Stomach smooth muscle (tissue), 2 donors: ENCODE data around the gene PROSER2.

Source experiments
- H3K27ac ChIP-seq: one replicate; pipeline ENCODE4 v1.7.0; 2013; ENCODE audit warnings: mild to moderate bottlenecking, low read length, inconsistent platforms
- H3K27me3 ChIP-seq, 2 donors: one replicate each; pipeline ENCODE4 v1.7.0; 2013; ENCODE audit warnings: low read length in 2 of 2; ENCODE audit not compliant: insufficient read depth in 2 of 2, control insufficient read depth in 1 of 2
- H3K36me3 ChIP-seq, 2 donors: one replicate each; pipeline ENCODE4 v1.7.0; 2013; ENCODE audit warnings: low read length in 2 of 2; ENCODE audit not compliant: control insufficient read depth in 2 of 2, insufficient read depth in 2 of 2
- H3K4me1 ChIP-seq: one replicate; pipeline ENCODE4 v1.7.0; 2013; ENCODE audit warnings: low read length; ENCODE audit not compliant: control insufficient read depth, insufficient read depth
- H3K4me3 ChIP-seq, 2 donors: one replicate each; pipeline ENCODE4 v1.7.0; 2013; ENCODE audit warnings: low read length in 2 of 2
- H3K9ac ChIP-seq, 2 donors: one replicate each; pipeline ENCODE4 v1.7.0; 2013; ENCODE audit warnings: low read length in 2 of 2, mild to moderate bottlenecking in 1 of 2
- H3K9me3 ChIP-seq, 2 donors: one replicate each; pipeline ENCODE4 v1.7.0; 2013; ENCODE audit warnings: low read length in 2 of 2; ENCODE audit not compliant: control insufficient read depth in 2 of 2
- donor health status: healthy.
- donor health status: Pancreatic carcinoma.

The PROSER2 gene

GRCh38 chr10:11869219-11869618, 46.1 kb downstream of the PROSER2 start:
- Histone ChIP-seq H3K4me1 (peaks cover 3% of the 10 kb centered on the region), H3K9ac (no peak overlapping the region), H3K4me3 (no peak overlapping the region), H3K36me3 (no peaks in the 10 kb centered on the region), H3K27ac (no peak overlapping the region), H3K27me3 (peaks cover 8 to 9% of the 10 kb centered on the region in 2 donors), H3K9me3 (no peaks in the 10 kb centered on the region)

- H3K27ac ChIP-seq = no peak overlapping the region
- no peaks in the 10 kb centered on the region for H3K36me3 ChIP-seq
- H3K9ac ChIP-seq = no peak overlapping the region
- no peaks in the 10 kb centered on the region for H3K9me3 ChIP-seq
- peaks cover 8 to 9% of the 10 kb centered on the region in 2 donors for H3K27me3 ChIP-seq
- peaks cover 6% of the 10 kb centered on the region for H3K4me1 ChIP-seq
- peak overlapping the region in 1 of 2 donors; percentile 29 for H3K4me3 ChIP-seq
Observed at GRCh38 chr10:11869743-11870460, 46.7 kb downstream of the PROSER2 start.

GRCh38 chr10:11870461-11870780, 47.3 kb downstream of the PROSER2 start:
- H3K9ac ChIP-seq = no peak overlapping the region
- H3K27ac ChIP-seq = no peak overlapping the region
- peaks cover 8 to 9% of the 10 kb centered on the region in 2 donors for H3K27me3 ChIP-seq
- peaks cover 9% of the 10 kb centered on the region for H3K4me1 ChIP-seq
- no peaks in the 10 kb centered on the region for H3K36me3 ChIP-seq
- no peaks in the 10 kb centered on the region for H3K9me3 ChIP-seq
- peak overlapping the region in 1 of 2 donors; percentile 8 for H3K4me3 ChIP-seq

GRCh38 chr10:11870900-11871400, 47.8 kb downstream of the PROSER2 start:
- H3K4me3 ChIP-seq = no peak overlapping the region
- no peak overlapping the region for H3K9ac ChIP-seq
- peaks cover 8 to 9% of the 10 kb centered on the region in 2 donors for H3K27me3 ChIP-seq
- peaks cover 13% of the 10 kb centered on the region for H3K4me1 ChIP-seq
- H3K27ac ChIP-seq = no peak overlapping the region
- no peaks in the 10 kb centered on the region for H3K36me3 ChIP-seq
- H3K9me3 ChIP-seq = no peaks in the 10 kb centered on the region

- Histone ChIP-seq H3K27me3 (peaks cover 6 to 9% of the 10 kb centered on the region in 2 donors), H3K4me1 (peaks cover 15% of the 10 kb centered on the region), H3K9me3 (no peaks in the 10 kb centered on the region), H3K4me3 (no peak overlapping the region), H3K27ac (no peak overlapping the region), H3K36me3 (no peaks in the 10 kb centered on the region), H3K9ac (no peak overlapping the region)
Observed at GRCh38 chr10:11871466-11871865, 48.3 kb downstream of the PROSER2 start.

GRCh38 chr10:11874568-11875493, 51.7 kb downstream of the PROSER2 start:
- Histone ChIP-seq H3K4me1 (peaks cover 12% of the 10 kb centered on the region), H3K4me3 (no peak overlapping the region), H3K36me3 (no peaks in the 10 kb centered on the region), H3K27ac (no peak overlapping the region), H3K9ac (no peak overlapping the region), H3K27me3 (no peaks in the 10 kb centered on the region), H3K9me3 (no peaks in the 10 kb centered on the region)

GRCh38 chr10:11875494-11876281, 52.5 kb downstream of the PROSER2 start:
- H3K27ac ChIP-seq = no peak overlapping the region
- H3K4me3 ChIP-seq = no peak overlapping the region
- H3K27me3 ChIP-seq = no peaks in the 10 kb centered on the region
- H3K9me3 ChIP-seq = no peaks in the 10 kb centered on the region
- H3K4me1 ChIP-seq = peaks cover 12% of the 10 kb centered on the region
- H3K9ac ChIP-seq = no peak overlapping the region
- no peaks in the 10 kb centered on the region for H3K36me3 ChIP-seq

- H3K36me3 ChIP-seq = no peaks in the 10 kb centered on the region
- no peaks in the 10 kb centered on the region for H3K9me3 ChIP-seq
- H3K4me3 ChIP-seq = no peak overlapping the region
- H3K4me1 ChIP-seq = peaks cover 12% of the 10 kb centered on the region
- H3K27me3 ChIP-seq = no peaks in the 10 kb centered on the region
- H3K9ac ChIP-seq = no peak overlapping the region
- H3K27ac ChIP-seq = no peak overlapping the region
Observed at GRCh38 chr10:11876324-11876723, 53.2 kb downstream of the PROSER2 start.

- Histone ChIP-seq H3K36me3 (no peaks in the 10 kb centered on the region), H3K4me3 (no peak overlapping the region), H3K9me3 (no peaks in the 10 kb centered on the region), H3K27ac (no peak overlapping the region), H3K27me3 (no peaks in the 10 kb centered on the region), H3K9ac (no peak overlapping the region), H3K4me1 (peaks cover 12% of the 10 kb centered on the region)
Observed at GRCh38 chr10:11876805-11877590, 53.8 kb downstream of the PROSER2 start.

- Histone ChIP-seq H3K27ac (no peak overlapping the region), H3K36me3 (no peaks in the 10 kb centered on the region)
Observed at GRCh38 chr10:11877591-11877905, 54.4 kb downstream of the PROSER2 start.

More at GRCh38 chr10:11877591-11877905, 54.4 kb downstream of the PROSER2 start:
- H3K4me1 ChIP-seq = peaks cover 12% of the 10 kb centered on the region
- no peak overlapping the region for H3K4me3 ChIP-seq
- H3K9ac ChIP-seq = no peak overlapping the region
- peaks cover 0 to 1% of the 10 kb centered on the region in 2 donors for H3K9me3 ChIP-seq
- no peaks in the 10 kb centered on the region for H3K27me3 ChIP-seq
